GM12878 (cell line): ENCODE results near the gene EPB41L2. TPM values are rescaled to one million over a fixed set of nuclear protein-coding genes. Genes with fewer than 3 reads are reported as not detected.

Experiments
- ATAC-seq: fragments of 200-7000 bp; cut with Tn5 transposase; 3 replicates; pipeline ENCODE4 v1.9.1; 2020; ENCODE audit warnings: mild to moderate bottlenecking, moderate library complexity
- BruUV-seq: library from RNA; stranded (reverse); fragments of 400-500 nt; replicated peaks from 2 replicates; lab custom pipeline; 2021; lab: Mats Ljungman, UMichigan
- CTCF ChIA-PET: fragments of 300-600 bp; sonication (Branson Sonifier 250); formaldehyde crosslinking; extraction: SDS; loops from one replicate; lab custom pipeline; 2021; ENCODE audit warnings: inconsistent platforms; lab: Yijun Ruan, JAX
- POLR2A ChIA-PET: fragments of 350-600 bp; formaldehyde crosslinking; extraction: SDS; loops from one replicate; lab custom pipeline; 2021; ENCODE audit warnings: inconsistent platforms; lab: Charles Lee
- RAD21 ChIA-PET: fragments of 300-600 bp; sonication (Branson Sonifier 250); formaldehyde crosslinking; loops from one replicate; lab custom pipeline; 2023; ENCODE audit warnings: antibody characterized with exemption; ENCODE audit not compliant: unreplicated experiment; lab: Charles Lee
- SMC1A ChIA-PET: fragments of 300-600 bp; sonication (Branson Sonifier 250); formaldehyde crosslinking; loops from one replicate; lab custom pipeline; 2023; ENCODE audit not compliant: unreplicated experiment, uncharacterized antibody; lab: Charles Lee
- DNase-seq: peaks from one replicate; pipeline ENCODE4 v3.0.0-alpha.2; 2011; ENCODE audit warnings: low read depth, low spot score
- FAIRE-seq: peaks from 3 replicates; lab custom pipeline; 2011; peaks lifted over from hg19 to GRCh38; lab: Jason Lieb, UNC
- H2AFZ ChIP-seq: 2 replicates; pipeline ENCODE4 v1.6.0; 2011; ENCODE audit warnings: low read depth, low read length, control low read depth; ENCODE audit not compliant: control insufficient read depth
- H3K27ac ChIP-seq: 2 replicates; pipeline ENCODE4 v1.5.1; 2011; ENCODE audit warnings: control low read depth; ENCODE audit not compliant: control insufficient read depth, insufficient read depth
- H3K27me3 ChIP-seq, 2 experiments: replicated peaks in 1 of 2; 2 replicates each; pipeline versions ENCODE4 v1.6.0 to v1.6.1; 2011; ENCODE audit warnings: low read length in 1 of 2; ENCODE audit not compliant: control insufficient read depth in 2 of 2, insufficient read depth in 2 of 2
- H3K36me3 ChIP-seq, 2 experiments: 2 replicates each; pipeline ENCODE4 v1.5.1; 2011; ENCODE audit warnings: low read length in 1 of 2; ENCODE audit not compliant: control insufficient read depth in 2 of 2, insufficient read depth in 2 of 2
- H3K4me1 ChIP-seq: 2 replicates; pipeline ENCODE4 v1.6.1; 2011; ENCODE audit warnings: mild to moderate bottlenecking, low read length, moderate library complexity, mixed read lengths; ENCODE audit not compliant: control insufficient read depth, insufficient read depth
- H3K4me2 ChIP-seq: 2 replicates; pipeline ENCODE4 v1.6.0; 2011; ENCODE audit warnings: control low read depth; ENCODE audit not compliant: control insufficient read depth, insufficient read depth
- H3K4me3 ChIP-seq: fragments of 200-600 bp; sonication (generic); 2 replicates; pipeline ENCODE4 v1.5.1; 2016
- H3K79me2 ChIP-seq: 2 replicates; pipeline ENCODE4 v1.6.0; 2011; ENCODE audit warnings: low read length; ENCODE audit not compliant: control insufficient read depth, insufficient read depth
- H3K9ac ChIP-seq: 2 replicates; pipeline ENCODE4 v1.8.0; 2011; ENCODE audit warnings: low read length, control low read depth, mixed read lengths; ENCODE audit not compliant: control insufficient read depth, insufficient read depth
- H3K9me3 ChIP-seq: replicated peaks from 3 replicates; pipeline ENCODE4 v1.5.1; 2011; ENCODE audit warnings: mild to moderate bottlenecking, low read length; ENCODE audit not compliant: control insufficient read depth, insufficient read depth
- H4K20me1 ChIP-seq: 2 replicates; pipeline ENCODE4 v1.6.0; 2011; ENCODE audit not compliant: control insufficient read depth, insufficient read depth
- MTA2 ChIP-seq: fragments of 450-650 bp; IDR thresholded peaks from 2 replicates; pipeline ENCODE4 v1.6.1; 2016; ENCODE audit warnings: low read depth, mild to moderate bottlenecking, moderate library complexity
- NFYB ChIP-seq: IDR thresholded peaks from 2 replicates; pipeline ENCODE4 v1.6.1; 2011; ENCODE audit warnings: low read depth, mild to moderate bottlenecking, low read length, improper control_type of control experiment, moderate library complexity; ENCODE audit not compliant: insufficient read depth
- NR2F1 ChIP-seq: fragments of 450-650 bp; conservative IDR thresholded peaks from 2 replicates; pipeline ENCODE4 v1.6.1; 2017; ENCODE audit warnings: mild to moderate bottlenecking
- STAT1 ChIP-seq: fragments of 450-650 bp; conservative IDR thresholded peaks from 2 replicates; pipeline ENCODE4 v1.6.1; 2014; ENCODE audit warnings: antibody characterized with exemption, mild to moderate bottlenecking
- SUZ12 ChIP-seq: fragments of 200-600 bp; sonication (generic); IDR thresholded peaks from one replicate; pipeline ENCODE4 v1.6.1; 2018; ENCODE audit warnings: antibody characterized with exemption, mild to moderate bottlenecking; ENCODE audit not compliant: unreplicated experiment
- WGBS: methylation state at CpG from one replicate; pipeline ENCODE4 v1.1.6; 2016; ENCODE audit warnings: low lambda C conversion rate; ENCODE audit not compliant: insufficient replicate concordance, insufficient coverage; ENCODE audit errors: missing lambda C conversion rate; 5-methylcytosine and 5-hydroxymethylcytosine counted together
- in situ Hi-C: fragments of 300-500 bp; cut with MboI; formaldehyde crosslinking; loops from 9 replicates; pipeline ENCODE4 v1.14.3; 2018; ENCODE audit warnings: mixed read lengths
- intact Hi-C: fragments of 100-400 bp; cut with micrococcal nuclease; formaldehyde crosslinking; loops from one replicate; pipeline ENCODE4 v1.14.2; 2022; ENCODE audit not compliant: unreplicated experiment
- polyA plus RNA-seq, 11 experiments: library from polyadenylated mRNA; depleted of rRNA in 4 of 11; unstranded in 6 of 11; stranded (reverse) in 5 of 11; fragments of >200 nt; fragmentation: Nextera tagmentation in 4 of 11; fragmentation: Illumina TruSeq in 1 of 11; extraction: Ambion mirVana in 4 of 11; extraction: Trizol in 1 of 11; gene quantifications; 1 replicate in 1 of 11; 2 replicates in 10 of 11; pipeline versions ENCODE4 v1.2.1 to v1.2.3, GENCODE V29; 2011 to 2016; ENCODE audit warnings: inconsistent platforms in 2 of 11, missing spikeins in 2 of 11, low read depth in 1 of 11
- total RNA-seq, 4 experiments: library from RNA; depleted of rRNA in 3 of 4; stranded (reverse); fragments of >200 nt in 3 of 4; fragmentation: Illumina TruSeq in 1 of 4; extraction: Trizol in 1 of 4; gene quantifications; 2 replicates each; pipeline versions ENCODE4 v1.2.1 to v1.2.3, GENCODE V29; 2013 to 2021
- TF ChIP-seq, protein P1 (sequence below): fragments of 450-650 bp; formaldehyde crosslinking; IDR thresholded peaks from 2 replicates; pipeline ENCODE4 v1.4.0; 2020; ENCODE audit warnings: mild to moderate bottlenecking, moderate library complexity

EPB41L2 gene
- total and polyA plus RNA-seq, 10 of the 15 experiments (the other 5 are each of a cell fraction or from before 2014, with no cell fraction given): 7.4 to 41.6 (median 19.0) TPM

GRCh38 chr6:130928158-130928912, 134.7 kb downstream of the EPB41L2 start (continued):
- no peak for TF ChIP-seq SUZ12
- TF ChIP-seq NR2F1: no peak

GRCh38 chr6:130927305-130927704, 135.7 kb downstream of the EPB41L2 start:
- Histone ChIP-seq H3K27ac (no peak overlapping the region), H4K20me1 (no peaks in the 10 kb centered on the region), H3K9me3 (no peaks in the 10 kb centered on the region), H3K4me1 (no peaks in the 10 kb centered on the region), H3K4me3 (no peak overlapping the region), H3K79me2 (peaks cover 1% of the 10 kb centered on the region; the same call in 1 of the 2 replicates), H3K4me2 (no peak overlapping the region), H3K9ac (no peak overlapping the region), H2AFZ (no peak overlapping the region), H3K27me3 (no peaks in the 10 kb centered on the region), H3K36me3 (no peaks in the 10 kb centered on the region; a peak in 2 of 4 replicates)
- ChIA-PET POLR2A (no interaction called here), RAD21 (no interaction called here), SMC1A (interaction anchor here (1.3 to 2.0 kb wide), 4 partner anchors 9 to 180 kb away, joined by 3 to 7 read pairs (median 4); no protein-coding TSS in a partner anchor), CTCF (interaction anchor here (1.1 to 1.6 kb wide), 2 partner anchors 8 to 18 kb away, joined by 3 to 6 read pairs; no protein-coding TSS in a partner anchor)
- TF ChIP-seq STAT1 (no peak), NFYB (no peak), MTA2 (no peak)
- TF ChIP-seq, protein P1, sequence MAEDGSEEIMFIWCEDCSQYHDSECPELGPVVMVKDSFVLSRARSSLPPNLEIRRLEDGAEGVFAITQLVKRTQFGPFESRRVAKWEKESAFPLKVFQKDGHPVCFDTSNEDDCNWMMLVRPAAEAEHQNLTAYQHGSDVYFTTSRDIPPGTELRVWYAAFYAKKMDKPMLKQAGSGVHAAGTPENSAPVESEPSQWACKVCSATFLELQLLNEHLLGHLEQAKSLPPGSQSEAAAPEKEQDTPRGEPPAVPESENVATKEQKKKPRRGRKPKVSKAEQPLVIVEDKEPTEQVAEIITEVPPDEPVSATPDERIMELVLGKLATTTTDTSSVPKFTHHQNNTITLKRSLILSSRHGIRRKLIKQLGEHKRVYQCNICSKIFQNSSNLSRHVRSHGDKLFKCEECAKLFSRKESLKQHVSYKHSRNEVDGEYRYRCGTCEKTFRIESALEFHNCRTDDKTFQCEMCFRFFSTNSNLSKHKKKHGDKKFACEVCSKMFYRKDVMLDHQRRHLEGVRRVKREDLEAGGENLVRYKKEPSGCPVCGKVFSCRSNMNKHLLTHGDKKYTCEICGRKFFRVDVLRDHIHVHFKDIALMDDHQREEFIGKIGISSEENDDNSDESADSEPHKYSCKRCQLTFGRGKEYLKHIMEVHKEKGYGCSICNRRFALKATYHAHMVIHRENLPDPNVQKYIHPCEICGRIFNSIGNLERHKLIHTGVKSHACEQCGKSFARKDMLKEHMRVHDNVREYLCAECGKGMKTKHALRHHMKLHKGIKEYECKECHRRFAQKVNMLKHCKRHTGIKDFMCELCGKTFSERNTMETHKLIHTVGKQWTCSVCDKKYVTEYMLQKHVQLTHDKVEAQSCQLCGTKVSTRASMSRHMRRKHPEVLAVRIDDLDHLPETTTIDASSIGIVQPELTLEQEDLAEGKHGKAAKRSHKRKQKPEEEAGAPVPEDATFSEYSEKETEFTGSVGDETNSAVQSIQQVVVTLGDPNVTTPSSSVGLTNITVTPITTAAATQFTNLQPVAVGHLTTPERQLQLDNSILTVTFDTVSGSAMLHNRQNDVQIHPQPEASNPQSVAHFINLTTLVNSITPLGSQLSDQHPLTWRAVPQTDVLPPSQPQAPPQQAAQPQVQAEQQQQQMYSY (CRISPR knock-in tag): no peak
- FAIRE-seq: no peak
- DNase-seq: no peak
- intact Hi-C loops: no loop called here
- WGBS: 91% methylated on average over 2 of the region's 2 CpGs
- in situ Hi-C loops: no loop called here
- ATAC-seq: peak; percentile 43; the same call in 1 of the 3 replicates
- BruUV-seq: no TSS peak
